ENCODE results near the gene KHDC4. TPM values are rescaled to one million over a fixed set of nuclear protein-coding genes. Genes with fewer than 3 reads are reported as not detected.

The KHDC4 gene
- total and polyA plus RNA-seq, 2 of the 13 experiments (the other 11 are each of a cell fraction or from before 2014, with no cell fraction given), result 33.5 to 92.0 TPM

DNA sequence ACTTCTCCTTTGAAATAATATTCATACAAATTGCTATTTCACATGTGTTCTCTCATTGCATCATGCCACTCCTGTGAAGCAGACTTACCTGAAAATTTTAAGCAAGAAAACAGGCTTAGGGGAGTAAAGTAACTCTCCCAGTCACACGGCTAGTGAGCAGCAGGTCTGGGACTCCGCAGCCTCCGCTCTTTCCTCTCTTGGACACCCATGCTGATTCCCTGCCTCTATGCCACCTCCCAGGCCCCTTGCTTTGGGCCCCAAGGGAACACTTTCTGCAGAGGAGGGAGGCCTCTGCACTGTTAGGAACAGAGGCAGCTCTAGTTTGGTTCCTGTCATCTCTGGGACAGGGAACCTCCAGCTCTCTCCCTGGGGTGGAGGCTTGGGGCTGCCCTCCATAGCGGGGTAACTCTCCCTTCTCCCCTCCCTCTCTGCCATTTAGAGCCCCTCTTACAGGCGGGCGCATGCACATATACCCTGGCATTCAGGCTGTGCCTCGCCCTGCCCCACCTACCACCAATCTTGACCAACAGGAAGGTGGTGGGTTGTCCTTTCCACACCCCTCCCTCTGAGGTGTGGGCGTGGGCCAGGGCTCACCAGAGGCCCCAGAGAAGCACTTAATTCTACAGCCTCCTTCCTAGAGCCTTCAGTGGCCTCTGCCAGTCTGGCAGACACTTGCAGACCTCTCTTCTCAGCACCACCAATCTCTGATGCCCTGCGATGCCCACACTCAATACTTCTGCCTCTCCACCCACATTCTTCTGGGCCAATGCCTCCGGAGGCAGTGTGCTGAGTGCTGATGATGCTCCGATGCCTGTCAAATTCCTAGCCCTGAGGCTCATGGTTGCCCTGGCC lies 7.0 kb upstream of the KHDC4 start, which contains the start of gene RXFP4 (continued):
- TF ChIP-seq ERF (CRISPR knock-in tag; IDR thresholded peaks at IDR 0.05) (no peak), SCMH1 (CRISPR knock-in tag; IDR thresholded peaks at IDR 0.05; ENCODE audit: borderline replicate concordance) (no peak), ZSCAN22 (CRISPR knock-in tag; IDR thresholded peaks at IDR 0.05) (no peak), MIXL1 (CRISPR knock-in tag; IDR thresholded peaks at IDR 0.05) (no peak), RARA (CRISPR knock-in tag; IDR thresholded peaks at IDR 0.05) (no peak), RBAK (CRISPR knock-in tag; IDR thresholded peaks at IDR 0.05) (no peak), CBX2 (IDR thresholded peaks at IDR 0.05; ENCODE audit: low read depth, low read length) (no peak), CBX2 (CRISPR knock-in tag; IDR thresholded peaks at IDR 0.05; ENCODE audit: low read depth) (no peak), MTERF4 (CRISPR knock-in tag; IDR thresholded peaks at IDR 0.05) (no peak), ZIK1 (CRISPR knock-in tag; IDR thresholded peaks at IDR 0.05; ENCODE audit: borderline replicate concordance, low read depth) (no peak; the same call in 1 of the 2 replicates), SP140L (CRISPR knock-in tag; IDR thresholded peaks at IDR 0.05; ENCODE audit: borderline replicate concordance) (no peak), ZNF713 (CRISPR knock-in tag; IDR thresholded peaks at IDR 0.05) (no peak), FLYWCH1 (CRISPR knock-in tag; IDR thresholded peaks at IDR 0.05) (no peak), ZNF570 (CRISPR knock-in tag; IDR thresholded peaks at IDR 0.05; ENCODE audit: borderline replicate concordance) (no peak), SNRNP70 (IDR thresholded peaks at IDR 0.05; ENCODE audit: low read depth, low read length) (no peak), ZNF580 (CRISPR knock-in tag; IDR thresholded peaks at IDR 0.05; ENCODE audit: borderline replicate concordance, low read depth) (no peak), CHD4 (IDR thresholded peaks at IDR 0.05; ENCODE audit: borderline replicate concordance, low read length) (no peak), ZNF44 (CRISPR knock-in tag; IDR thresholded peaks at IDR 0.05) (no peak), SMAD3 (CRISPR knock-in tag; IDR thresholded peaks at IDR 0.05) (no peak), ZNF567 (CRISPR knock-in tag; IDR thresholded peaks at IDR 0.05; ENCODE audit: borderline replicate concordance) (no peak)
- TF ChIP-seq, protein P1, sequence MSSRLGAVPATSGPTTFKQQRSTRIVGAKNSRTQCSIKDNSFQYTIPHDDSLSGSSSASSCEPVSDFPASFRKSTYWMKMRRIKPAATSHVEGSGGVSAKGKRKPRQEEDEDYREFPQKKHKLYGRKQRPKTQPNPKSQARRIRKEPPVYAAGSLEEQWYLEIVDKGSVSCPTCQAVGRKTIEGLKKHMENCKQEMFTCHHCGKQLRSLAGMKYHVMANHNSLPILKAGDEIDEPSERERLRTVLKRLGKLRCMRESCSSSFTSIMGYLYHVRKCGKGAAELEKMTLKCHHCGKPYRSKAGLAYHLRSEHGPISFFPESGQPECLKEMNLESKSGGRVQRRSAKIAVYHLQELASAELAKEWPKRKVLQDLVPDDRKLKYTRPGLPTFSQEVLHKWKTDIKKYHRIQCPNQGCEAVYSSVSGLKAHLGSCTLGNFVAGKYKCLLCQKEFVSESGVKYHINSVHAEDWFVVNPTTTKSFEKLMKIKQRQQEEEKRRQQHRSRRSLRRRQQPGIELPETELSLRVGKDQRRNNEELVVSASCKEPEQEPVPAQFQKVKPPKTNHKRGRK (CRISPR knock-in tag; IDR thresholded peaks at IDR 0.05), result no peak
- TF ChIP-seq, protein P2, sequence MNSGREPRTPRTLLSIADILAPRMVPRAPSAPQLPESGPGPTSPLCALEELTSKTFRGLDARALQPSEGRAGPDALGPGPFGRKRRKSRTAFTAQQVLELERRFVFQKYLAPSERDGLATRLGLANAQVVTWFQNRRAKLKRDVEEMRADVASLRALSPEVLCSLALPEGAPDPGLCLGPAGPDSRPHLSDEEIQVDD (CRISPR knock-in tag; IDR thresholded peaks at IDR 0.05; ENCODE audit: borderline replicate concordance), result no peak
- TF ChIP-seq, protein P3, sequence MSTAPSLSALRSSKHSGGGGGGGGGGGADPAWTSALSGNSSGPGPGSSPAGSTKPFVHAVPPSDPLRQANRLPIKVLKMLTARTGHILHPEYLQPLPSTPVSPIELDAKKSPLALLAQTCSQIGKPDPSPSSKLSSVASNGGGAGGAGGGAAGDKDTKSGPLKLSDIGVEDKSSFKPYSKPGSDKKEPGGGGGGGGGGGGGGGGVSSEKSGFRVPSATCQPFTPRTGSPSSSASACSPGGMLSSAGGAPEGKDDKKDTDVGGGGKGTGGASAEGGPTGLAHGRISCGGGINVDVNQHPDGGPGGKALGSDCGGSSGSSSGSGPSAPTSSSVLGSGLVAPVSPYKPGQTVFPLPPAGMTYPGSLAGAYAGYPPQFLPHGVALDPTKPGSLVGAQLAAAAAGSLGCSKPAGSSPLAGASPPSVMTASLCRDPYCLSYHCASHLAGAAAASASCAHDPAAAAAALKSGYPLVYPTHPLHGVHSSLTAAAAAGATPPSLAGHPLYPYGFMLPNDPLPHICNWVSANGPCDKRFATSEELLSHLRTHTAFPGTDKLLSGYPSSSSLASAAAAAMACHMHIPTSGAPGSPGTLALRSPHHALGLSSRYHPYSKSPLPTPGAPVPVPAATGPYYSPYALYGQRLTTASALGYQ (CRISPR knock-in tag; IDR thresholded peaks at IDR 0.05), result 0 out of 2 replicates have a peak, but pooled peaks have one; percentile 21
- TF ChIP-seq, protein P4, sequence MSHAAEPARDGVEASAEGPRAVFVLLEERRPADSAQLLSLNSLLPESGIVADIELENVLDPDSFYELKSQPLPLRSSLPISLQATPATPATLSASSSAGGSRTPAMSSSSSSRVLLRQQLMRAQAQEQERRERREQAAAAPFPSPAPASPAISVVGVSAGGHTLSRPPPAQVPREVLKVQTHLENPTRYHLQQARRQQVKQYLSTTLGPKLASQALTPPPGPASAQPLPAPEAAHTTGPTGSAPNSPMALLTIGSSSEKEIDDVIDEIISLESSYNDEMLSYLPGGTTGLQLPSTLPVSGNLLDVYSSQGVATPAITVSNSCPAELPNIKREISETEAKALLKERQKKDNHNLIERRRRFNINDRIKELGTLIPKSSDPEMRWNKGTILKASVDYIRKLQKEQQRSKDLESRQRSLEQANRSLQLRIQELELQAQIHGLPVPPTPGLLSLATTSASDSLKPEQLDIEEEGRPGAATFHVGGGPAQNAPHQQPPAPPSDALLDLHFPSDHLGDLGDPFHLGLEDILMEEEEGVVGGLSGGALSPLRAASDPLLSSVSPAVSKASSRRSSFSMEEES (CRISPR knock-in tag; IDR thresholded peaks at IDR 0.05), result no peak
